Measurements from ENCODE around the gene VRK1.

Gene VRK1

GRCh38 chr14:96888593-96888992 is 91.4 kb downstream of the VRK1 start:
- DNase-seq = peak in 1 of 2 experiments; percentile 18

GRCh38 chr14:96889091-96889490 is 91.9 kb downstream of the VRK1 start:
- DNase-seq = no peak

DNA sequence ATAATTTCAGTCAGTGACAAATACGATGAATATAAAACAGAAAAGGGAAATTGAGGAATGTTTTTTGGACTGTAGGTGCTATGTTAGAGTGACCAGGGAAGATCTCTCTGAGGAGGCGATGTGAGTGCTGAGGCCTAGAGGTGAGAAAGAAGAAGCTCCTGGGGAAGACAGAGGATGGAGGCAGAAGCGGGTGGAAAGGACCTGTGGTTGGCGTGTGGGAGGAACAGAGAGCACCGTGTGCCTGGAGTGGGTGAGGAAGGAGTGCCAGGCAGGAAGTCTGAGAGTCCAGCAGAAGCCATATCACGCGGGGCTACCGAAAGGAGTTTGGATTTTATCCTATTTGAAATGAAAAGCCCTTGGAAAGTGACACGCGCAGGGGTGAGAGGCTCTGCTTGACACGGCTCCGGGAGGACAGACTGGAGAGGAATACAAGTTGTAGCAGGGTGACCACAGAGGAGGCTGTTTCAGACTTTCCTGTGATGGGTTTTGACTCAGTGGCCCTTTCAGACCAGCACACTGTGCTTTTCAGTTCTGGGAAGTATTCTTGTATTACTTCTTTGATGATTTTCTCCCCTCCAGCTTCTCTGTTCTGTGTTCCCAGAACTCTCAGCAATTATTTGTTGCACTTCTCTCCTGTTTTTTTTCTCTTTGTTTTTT is 96.9 kb downstream of the VRK1 start:
- no peak for DNase-seq

DNA sequence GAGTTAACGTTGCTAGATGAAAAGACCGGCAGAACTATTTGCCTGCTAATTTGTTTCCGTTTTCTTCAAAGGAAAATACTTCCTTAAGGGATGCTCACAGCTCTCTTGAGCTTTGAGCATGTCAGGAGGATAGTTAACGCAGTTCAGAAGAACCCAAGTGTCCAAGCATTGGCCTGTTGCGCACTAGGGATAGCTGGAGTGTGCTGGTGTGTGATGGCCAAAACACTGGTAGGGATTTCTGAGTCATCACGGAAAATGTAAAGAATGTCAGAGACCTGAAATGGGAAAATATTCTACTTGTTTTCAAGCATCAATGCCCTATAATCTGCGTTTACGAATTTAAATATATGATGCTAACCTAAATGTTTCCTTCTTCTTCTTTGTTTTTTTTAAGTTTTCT is 97.8 kb downstream of the VRK1 start:
- no peak for DNase-seq

DNA sequence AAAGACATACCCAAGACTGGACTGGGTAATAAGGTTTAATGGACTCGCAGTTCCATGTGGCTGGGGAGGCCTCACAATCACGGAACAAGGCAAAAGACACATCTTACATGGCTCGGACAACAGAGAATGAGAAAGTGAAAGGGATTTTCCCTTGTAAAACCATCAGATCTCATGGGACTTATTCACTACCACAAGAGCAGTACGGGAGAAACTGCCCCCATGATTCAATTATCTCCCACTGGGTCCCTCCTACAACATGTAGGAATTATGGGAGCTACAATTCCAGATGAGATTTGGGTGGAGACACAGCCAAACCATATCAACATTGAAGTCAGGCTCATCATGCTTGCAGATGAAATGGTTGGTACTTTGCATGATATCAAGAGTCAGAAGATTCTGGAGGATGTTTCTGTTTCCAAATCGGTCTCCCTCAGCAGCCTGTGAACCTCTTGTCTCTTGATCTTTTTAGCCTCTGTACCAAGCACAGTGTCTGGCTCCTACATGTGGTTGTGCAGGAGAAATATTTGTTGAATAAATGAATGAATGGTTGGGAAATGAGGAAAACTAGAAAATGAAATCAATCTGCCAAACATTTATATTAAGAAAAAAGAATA is 98.6 kb downstream of the VRK1 start:
- DNase-seq = no peak

GRCh38 chr14:96897184-96897583 is 100.0 kb downstream of the VRK1 start:
- no peak for DNase-seq

GRCh38 chr14:96901227-96901626 is 104.0 kb downstream of the VRK1 start:
- DNase-seq = no peak

DNA sequence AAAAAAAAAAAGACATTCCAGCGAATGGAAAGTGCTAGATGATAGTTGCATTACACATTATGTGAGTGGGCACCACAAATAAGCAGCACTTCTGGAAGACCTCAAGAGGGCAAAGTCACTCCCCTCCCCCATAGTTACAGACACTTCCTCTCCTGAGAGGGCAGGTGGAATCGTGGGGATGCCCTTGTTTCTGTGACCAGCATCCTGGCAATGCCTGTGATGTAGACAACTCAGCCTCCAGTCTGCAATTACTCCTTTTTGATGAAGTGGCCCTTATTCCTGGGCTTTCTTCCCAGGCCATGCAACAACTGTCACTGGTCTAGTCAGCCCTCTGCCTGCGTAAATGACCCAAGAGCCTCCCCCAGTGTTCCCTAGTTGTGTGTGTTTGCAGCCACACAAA is 104.8 kb downstream of the VRK1 start:
- no peak for DNase-seq

DNA sequence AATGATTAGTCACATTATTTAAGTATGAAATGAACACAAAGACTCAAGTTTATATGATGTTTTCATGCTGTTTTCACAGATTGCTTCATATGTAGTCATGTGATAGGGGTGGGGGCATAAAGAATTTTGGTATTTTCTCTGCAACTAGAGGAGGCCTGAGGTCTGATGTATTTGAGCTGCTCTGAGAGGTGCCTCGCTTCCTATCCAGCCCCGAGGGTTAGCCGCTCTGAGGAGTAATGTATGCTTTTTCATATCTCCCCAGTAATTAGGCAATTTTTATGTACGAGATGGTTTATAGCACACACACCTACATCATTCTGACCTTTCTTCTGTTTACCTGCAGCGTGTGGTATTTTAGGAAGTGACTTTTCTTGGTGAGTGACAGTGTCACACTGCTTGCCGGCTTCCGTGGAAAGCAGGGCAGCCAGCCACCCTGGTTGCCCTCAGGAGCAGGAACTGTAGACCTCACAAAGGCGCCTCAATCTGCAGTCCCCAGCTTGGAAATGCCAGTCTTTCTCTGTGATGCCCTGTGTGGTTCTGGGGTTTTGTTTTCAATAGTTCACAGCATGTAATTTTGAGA is 106.4 kb downstream of the VRK1 start:
- no peak for DNase-seq

DNA sequence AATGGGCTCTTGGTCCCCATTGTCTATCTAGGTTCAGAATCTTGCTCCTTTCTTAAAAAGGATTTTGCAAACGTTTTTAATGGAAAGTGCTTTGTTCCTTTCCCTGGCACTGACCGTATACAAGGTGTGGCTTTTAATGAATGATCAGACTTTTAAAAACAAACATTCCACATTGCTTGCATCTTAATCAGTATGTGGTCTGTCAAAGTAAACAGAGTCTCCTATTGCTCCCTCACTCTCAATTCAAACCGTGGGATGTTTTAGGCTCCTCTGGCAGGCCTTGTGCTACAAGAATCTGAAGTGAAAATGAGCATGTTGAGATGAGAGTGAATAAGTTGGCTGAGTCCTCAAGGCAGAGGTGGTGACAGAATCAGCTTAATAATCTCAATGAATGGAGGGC is 107.0 kb downstream of the VRK1 start:
- no peak for DNase-seq

GRCh38 chr14:96905065-96905464 is 107.9 kb downstream of the VRK1 start:
- no peak for DNase-seq

DNA sequence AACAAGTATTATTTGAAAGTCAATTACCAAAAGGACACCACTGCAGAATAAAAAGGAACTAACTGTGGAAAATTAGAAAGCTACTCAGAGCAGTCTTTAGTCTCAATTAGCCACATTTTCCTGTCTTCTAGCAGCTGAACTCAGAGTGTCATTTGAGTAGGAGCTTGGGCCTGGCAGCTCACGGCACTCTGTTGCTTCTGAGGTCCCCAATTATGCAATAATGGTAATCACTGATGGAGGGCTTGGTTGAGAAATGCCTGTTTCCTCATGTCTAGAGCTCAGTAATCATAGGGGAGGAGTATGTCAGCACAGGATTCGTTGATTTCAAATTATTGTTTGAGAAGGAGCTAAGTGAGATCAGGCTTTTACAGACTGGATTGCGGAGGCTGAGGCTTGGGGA is 108.6 kb downstream of the VRK1 start:
- no peak for DNase-seq

DNA sequence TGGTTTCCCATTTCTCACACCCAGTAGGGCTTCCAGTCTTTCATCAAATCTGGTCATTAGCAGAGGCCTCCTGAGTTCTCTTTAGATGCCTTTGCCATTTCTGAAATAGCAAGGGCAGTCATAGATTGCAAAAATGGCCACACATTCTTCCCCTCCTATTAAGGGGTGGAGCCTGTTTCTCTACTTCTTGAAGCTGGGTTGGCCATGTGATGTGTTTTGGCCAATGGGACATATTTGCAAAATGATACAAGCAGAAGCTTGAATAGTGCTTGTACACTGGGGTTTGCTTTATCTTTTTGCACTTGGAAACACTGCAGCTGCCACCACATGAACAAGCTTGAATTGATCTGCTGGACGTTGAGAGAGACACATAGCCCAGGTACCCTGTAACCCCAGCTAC is 109.3 kb downstream of the VRK1 start:
- no peak for DNase-seq

DNA sequence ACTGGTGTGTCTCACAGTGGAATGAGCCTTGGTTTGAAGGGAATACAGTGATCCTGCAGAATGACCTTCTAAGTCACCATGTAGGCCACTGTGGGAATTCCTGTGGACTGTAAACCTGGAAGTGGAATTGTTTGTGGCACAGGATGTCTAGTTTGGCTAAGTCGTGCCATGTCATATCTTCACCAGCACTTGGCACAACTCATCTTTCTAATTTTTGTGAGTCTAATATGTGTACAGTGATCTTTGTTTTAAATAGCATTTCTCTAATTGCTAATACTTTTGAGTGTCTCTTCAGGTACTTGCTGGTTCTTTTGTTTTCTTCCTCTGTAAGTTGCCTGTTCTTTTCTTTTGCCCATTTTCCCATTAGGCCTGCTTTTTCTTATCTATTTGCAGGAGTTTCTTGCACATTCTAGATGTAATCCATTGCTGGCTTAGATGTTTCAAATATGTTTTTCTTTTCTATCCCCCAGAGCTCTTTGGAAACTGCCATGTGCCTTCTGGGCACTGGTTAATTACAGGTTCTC is 112.7 kb downstream of the VRK1 start:
- DNase-seq = no peak

GRCh38 chr14:96911499-96912149 is 114.4 kb downstream of the VRK1 start:
- DNase-seq = no peak

DNA sequence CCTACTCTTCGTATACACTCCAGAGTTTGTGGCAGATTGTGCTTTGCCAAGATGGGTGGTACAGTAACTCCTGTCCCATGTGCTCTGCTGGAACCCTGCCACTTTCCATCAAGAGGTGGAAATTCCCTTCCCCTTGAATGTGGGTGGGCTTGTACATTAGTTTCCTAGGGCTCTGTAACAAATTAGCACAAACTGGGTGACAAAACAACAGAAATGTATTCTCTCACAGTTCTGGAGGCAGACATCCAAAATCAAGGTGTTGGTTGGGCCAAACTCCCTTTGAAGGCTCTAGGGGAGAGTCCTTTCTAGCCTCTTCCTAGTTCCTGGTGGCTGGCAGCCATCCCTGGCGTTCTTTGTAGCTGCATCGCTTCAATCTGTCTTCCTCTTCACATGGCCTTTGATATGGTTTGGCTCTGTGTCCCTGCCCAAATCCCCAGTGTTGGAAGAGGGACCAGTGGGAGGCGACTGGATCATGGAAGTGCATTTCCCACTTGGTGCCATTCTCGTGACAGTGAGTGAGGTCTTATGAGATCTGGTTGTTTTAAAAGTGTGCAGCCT is 117.5 kb downstream of the VRK1 start:
- DNase-seq = no peak

DNA sequence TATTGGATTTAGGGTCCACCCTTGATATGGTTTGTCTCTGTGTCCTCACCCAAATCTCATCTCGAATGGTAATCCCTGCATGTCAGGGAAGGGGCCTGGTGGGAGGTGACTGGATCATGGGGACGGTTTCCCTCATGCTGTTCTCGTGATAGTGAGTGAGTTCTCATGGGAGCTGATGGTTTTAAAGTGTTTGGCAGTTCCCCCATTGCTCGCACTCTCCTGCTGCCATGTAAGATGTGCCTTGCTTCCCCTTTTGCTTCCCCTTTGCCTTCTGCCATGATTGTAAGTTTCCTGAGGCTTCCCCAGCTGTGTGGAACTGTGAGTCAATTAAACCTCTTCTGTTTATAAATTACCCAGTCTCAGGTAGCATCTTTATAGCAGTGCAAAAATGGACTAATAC is 118.3 kb downstream of the VRK1 start:
- no peak for DNase-seq

DNA sequence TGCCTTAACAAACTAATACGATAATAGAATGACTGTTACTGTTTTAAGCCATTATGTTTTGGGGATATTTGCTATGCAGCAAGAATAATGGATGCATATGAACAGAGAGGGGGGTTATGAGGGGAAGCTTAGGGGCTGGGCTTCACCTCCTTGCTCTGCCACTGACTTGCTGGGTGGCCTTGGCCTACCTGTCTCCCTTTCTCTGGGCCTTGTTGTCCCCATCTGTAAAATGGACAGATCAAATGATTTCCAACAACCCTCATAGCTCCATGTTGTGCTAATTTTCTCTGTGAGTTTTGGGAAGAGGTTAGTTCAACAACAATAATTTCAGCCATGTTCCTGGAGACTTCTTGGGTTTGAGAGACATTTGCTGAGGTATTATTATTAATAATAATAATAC is 119.6 kb downstream of the VRK1 start:
- no peak for DNase-seq

DNA sequence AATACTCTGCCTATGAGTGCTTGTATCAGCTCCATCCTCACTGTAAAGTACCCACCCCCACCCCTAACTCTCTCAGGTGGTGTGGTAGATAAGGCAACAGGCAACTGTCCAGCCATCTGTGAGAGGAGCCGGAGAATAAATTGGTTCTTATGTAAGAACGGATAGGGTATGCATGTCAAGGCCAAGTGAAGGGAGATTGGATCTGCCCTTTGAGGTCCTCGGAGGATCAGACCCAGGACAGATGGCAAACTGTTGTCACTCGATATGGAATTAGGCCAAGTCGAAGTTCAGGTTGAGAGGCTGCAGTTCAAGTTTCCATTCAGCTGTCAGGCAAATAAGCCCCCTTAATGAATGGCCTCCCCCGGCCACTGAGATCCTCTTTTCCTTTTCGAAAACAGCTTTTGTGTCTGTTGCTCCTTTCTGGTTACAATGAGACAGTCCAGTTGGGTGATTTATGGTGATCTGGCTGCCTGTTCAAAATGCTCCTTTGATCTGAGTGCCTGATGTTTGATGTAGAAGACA is 120.3 kb downstream of the VRK1 start:
- DNase-seq = no peak

- no peak for DNase-seq
These were observed 122.8 kb downstream of the VRK1 start for GRCh38 chr14:96920023-96920422.

- no peak for DNase-seq
These were observed 123.6 kb downstream of the VRK1 start for GRCh38 chr14:96920820-96921219.

GRCh38 chr14:96922986-96923385 is 125.8 kb downstream of the VRK1 start:
- no peak for DNase-seq

DNA sequence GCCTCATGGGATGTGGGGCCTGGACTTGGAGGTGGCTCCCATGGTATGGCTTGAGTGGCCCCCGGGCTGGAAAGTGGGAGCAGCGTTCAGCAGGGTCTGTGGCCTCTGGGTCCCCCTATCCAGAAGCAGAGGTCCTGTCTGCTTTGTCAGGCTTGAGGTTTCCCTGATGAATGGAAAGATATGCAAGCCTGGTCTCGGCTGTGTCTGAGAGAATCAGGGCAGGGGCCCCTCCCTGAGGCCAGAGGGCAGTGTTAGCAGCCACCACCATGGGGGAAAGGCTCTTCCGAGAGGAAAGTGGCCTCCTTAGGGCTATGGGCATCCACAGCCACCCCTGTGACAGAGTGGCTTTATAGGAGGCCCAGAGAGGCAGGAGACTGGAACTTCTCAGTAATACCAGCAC is 128.2 kb downstream of the VRK1 start:
- no peak for DNase-seq

Measured in NCI-H2081 (cell line).